IPS-NIHi7 (cell line): ENCODE data around the gene PITX1.
"Not testable (repeated sequence)": the region's sequence is repeated elsewhere in the genome, so short reads cannot be mapped to it uniquely, and the experiment has no call there.

Experiments used
- DNase-seq: peaks from one replicate; pipeline ENCODE4 v3.0.0; 2012; ENCODE audit warnings: mixed read lengths; ENCODE audit errors: extremely low spot score

PITX1 gene

GRCh38 chr5:135033901-135034235, at the start of gene PITX1:
Gene PITX1 (minus strand): TSS chr5:135034228. CDS start chr5:135033881, 347 bp downstream.
- DNase-seq, result no peak

- not testable (repeated sequence) for DNase-seq
Observed at GRCh38 chr5:135083334-135083733, 49.3 kb upstream of the PITX1 start.

GRCh38 chr5:135081240-135081639, 47.2 kb upstream of the PITX1 start:
- DNase-seq, result no peak

- no peak for DNase-seq
Observed at GRCh38 chr5:135079760-135080159, 45.7 kb upstream of the PITX1 start.

- no peak for DNase-seq
Observed at GRCh38 chr5:135079099-135079681, 45.2 kb upstream of the PITX1 start.

- no peak for DNase-seq
Observed at GRCh38 chr5:135076801-135077200, 42.8 kb upstream of the PITX1 start.

GRCh38 chr5:135076051-135076491, 42.0 kb upstream of the PITX1 start:
- no peak for DNase-seq

GRCh38 chr5:135075621-135076020, 41.6 kb upstream of the PITX1 start:
- DNase-seq, result no peak

- no peak for DNase-seq
Observed at GRCh38 chr5:135073761-135074345, 39.8 kb upstream of the PITX1 start.

GRCh38 chr5:135072387-135073281, 38.6 kb upstream of the PITX1 start:
- DNase-seq, result peak; percentile 74

- DNase-seq, result no peak
Observed at GRCh38 chr5:135071311-135071710, 37.3 kb upstream of the PITX1 start.

- no peak for DNase-seq
Observed at GRCh38 chr5:135069895-135070657, 36.0 kb upstream of the PITX1 start.

GRCh38 chr5:135069016-135069770, 35.2 kb upstream of the PITX1 start:
- DNase-seq, result no peak

GRCh38 chr5:135067587-135067986, 33.6 kb upstream of the PITX1 start:
- DNase-seq, result no peak

GRCh38 chr5:135066781-135067180, 32.8 kb upstream of the PITX1 start:
- no peak for DNase-seq

GRCh38 chr5:135065306-135066265, 31.6 kb upstream of the PITX1 start:
- DNase-seq, result no peak

GRCh38 chr5:135064235-135064570, 30.2 kb upstream of the PITX1 start:
- no peak for DNase-seq

- no peak for DNase-seq
Observed at GRCh38 chr5:135063511-135064234, 29.6 kb upstream of the PITX1 start.

- DNase-seq, result no peak
Observed at GRCh38 chr5:135063056-135063445, 29.0 kb upstream of the PITX1 start.
